ENCODE data around the gene CDHR4.
"Not testable (repeated sequence)": the region's sequence is repeated elsewhere in the genome, so short reads cannot be mapped to it uniquely, and the experiment has no call there.

The CDHR4 gene

GRCh38 chr3:49780080-49780974 lies 19.3 kb downstream of the CDHR4 start:
- no peak for DNase-seq

GRCh38 chr3:49779358-49780079 lies 20.2 kb downstream of the CDHR4 start:
- DNase-seq = no peak

GRCh38 chr3:49776101-49776500 lies 23.6 kb downstream of the CDHR4 start:
- not testable (repeated sequence) for DNase-seq

- no peak for DNase-seq
These were observed 24.1 kb downstream of the CDHR4 start for GRCh38 chr3:49775538-49775937.

- DNase-seq = no peak
These were observed 27.0 kb downstream of the CDHR4 start for GRCh38 chr3:49772703-49773102.

GRCh38 chr3:49771340-49771938 lies 28.2 kb downstream of the CDHR4 start:
- no peak for DNase-seq

- DNase-seq = no peak
These were observed 29.7 kb downstream of the CDHR4 start for GRCh38 chr3:49769926-49770325.

- DNase-seq = no peak
These were observed 30.3 kb downstream of the CDHR4 start for GRCh38 chr3:49769286-49769915.

- no peak for DNase-seq
These were observed 35.7 kb downstream of the CDHR4 start for GRCh38 chr3:49763981-49764380.

GRCh38 chr3:49761661-49762060 lies 38.0 kb downstream of the CDHR4 start:
- no peak for DNase-seq

- DNase-seq = no peak
These were observed 40.4 kb downstream of the CDHR4 start for GRCh38 chr3:49759226-49759625.

- no peak for DNase-seq
These were observed 42.5 kb downstream of the CDHR4 start for GRCh38 chr3:49757197-49757596.

- DNase-seq = no peak
These were observed 43.6 kb downstream of the CDHR4 start for GRCh38 chr3:49756036-49756435.

GRCh38 chr3:49754536-49754935 lies 45.1 kb downstream of the CDHR4 start:
- DNase-seq = no peak

GRCh38 chr3:49751501-49751900 lies 48.2 kb downstream of the CDHR4 start:
- no peak for DNase-seq

- no peak for DNase-seq
These were observed 49.6 kb downstream of the CDHR4 start for GRCh38 chr3:49750056-49750455.

GRCh38 chr3:49748874-49749273 lies 50.8 kb downstream of the CDHR4 start:
- not testable (repeated sequence) for DNase-seq

GRCh38 chr3:49747792-49748480 lies 51.7 kb downstream of the CDHR4 start:
- DNase-seq = no peak

- no peak for DNase-seq
These were observed 53.7 kb downstream of the CDHR4 start for GRCh38 chr3:49745986-49746385.

Data from CD4-positive, alpha-beta T cell treated with Interleukin-17A for 4 hours (primary cell).